ENCODE measurements around the gene MAML3.

DNA sequence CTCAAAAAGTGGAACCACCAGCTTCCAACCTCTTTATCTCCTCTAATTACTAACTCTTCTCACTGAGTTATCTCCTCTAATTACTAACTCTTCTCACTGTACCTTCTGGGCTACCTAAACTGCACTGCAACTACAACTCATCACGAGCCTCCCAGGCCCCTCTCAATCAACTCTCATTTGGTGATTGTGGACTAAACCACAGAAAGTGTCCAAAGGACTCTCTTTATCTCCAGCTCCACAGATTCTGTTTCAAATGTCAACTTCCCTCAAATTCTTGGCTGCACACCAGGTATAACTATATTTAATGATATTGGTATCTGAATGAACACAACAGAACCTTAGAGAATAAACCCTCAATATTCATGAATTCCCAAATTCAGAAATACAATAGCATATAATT is 182.9 kb downstream of the MAML3 start:
- TF ChIP-seq, protein P1, sequence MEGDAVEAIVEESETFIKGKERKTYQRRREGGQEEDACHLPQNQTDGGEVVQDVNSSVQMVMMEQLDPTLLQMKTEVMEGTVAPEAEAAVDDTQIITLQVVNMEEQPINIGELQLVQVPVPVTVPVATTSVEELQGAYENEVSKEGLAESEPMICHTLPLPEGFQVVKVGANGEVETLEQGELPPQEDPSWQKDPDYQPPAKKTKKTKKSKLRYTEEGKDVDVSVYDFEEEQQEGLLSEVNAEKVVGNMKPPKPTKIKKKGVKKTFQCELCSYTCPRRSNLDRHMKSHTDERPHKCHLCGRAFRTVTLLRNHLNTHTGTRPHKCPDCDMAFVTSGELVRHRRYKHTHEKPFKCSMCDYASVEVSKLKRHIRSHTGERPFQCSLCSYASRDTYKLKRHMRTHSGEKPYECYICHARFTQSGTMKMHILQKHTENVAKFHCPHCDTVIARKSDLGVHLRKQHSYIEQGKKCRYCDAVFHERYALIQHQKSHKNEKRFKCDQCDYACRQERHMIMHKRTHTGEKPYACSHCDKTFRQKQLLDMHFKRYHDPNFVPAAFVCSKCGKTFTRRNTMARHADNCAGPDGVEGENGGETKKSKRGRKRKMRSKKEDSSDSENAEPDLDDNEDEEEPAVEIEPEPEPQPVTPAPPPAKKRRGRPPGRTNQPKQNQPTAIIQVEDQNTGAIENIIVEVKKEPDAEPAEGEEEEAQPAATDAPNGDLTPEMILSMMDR (IDR thresholded peaks at IDR 0.05), result no peak
- no peak for TF ChIP-seq POLR2A (IDR thresholded peaks at IDR 0.05)
